NCI-H1105 (cell line): ENCODE results near the gene PTK6.
"Not testable (repeated sequence)": the region's sequence is repeated elsewhere in the genome, so short reads cannot be mapped to it uniquely, and the experiment has no call there.

ENCODE experiments used
- DNase-seq: peaks from one replicate; lab custom pipeline; 2025; lab: John Stamatoyannopoulos, UW

The PTK6 gene

DNA sequence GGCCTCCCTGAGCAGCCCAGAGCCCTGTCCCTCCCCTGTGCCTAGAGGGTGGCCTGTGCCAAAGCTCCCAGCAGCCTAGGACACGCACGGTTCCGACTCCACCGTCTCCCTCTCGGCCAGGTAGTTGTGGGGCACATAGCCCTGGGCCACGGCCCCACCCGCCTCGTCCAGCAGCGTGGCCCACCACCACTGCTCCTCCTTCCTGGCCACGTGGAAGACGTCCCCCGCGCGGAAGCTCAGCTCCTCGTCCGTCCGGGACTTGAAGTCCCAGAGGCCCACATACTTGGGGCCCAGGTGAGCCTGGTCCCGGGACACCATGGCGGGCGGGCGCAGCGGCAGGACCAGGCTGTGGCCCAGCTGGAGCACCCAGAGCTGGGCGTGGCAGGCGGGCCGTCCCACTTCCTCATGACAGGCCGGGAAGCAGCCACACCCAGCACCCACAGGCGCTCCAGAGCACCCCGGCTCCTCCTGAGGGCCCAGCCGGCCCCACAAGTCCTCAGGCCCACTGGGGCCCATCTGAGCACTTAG, at the start of gene PTK6:
PTK6 (minus strand) TSS at position 380 of the 528 bp plus-strand sequence; CDS start at position 318, 62 bp downstream.
- no peak for DNase-seq

GRCh38 chr20:63586797-63587196, 49.6 kb upstream of the PTK6 start:
- no peak for DNase-seq

DNA sequence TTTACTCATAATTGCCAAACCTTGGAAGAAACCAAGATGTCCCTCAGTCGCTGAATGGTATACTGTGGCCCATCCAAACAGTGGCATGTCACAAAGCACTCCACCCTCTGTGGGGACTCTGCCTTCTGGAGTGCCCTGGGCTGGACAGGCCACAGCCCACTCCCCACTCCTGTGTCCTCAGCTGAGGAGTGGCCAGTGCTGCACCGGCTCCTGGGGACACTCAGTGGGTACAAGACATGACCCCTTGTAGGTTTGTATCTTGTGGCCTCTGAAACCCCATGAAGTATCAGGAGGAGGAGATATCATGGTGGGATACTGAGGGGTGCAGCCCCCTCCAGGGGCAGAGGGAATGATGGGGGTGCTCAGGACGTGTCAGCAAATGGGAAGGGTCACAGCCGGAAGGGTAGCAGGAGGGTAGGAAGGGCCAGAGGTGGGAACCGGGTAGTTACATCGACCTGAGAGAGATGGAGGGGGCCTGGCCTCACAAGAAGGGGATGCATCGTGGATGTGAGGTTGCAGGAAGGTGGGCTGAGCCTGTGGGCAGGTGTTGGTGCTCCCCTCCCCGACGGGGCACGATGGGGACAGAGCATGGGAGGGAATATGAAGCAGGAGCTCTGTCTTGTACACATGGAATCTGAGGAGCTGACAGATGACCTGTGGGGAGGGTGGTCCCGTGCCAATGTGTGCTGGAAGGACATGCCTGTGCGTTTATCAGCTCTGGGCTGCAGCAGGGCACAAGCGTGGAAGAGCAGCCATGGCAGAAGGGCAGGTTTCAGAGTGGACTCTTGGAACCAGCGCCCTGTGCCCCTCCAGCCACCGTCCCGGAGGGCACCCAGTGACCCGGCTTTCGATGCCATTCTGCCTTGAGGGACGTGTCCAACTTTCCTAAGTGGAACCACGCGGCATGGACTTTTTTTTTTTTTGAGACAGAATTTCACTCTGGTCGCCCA, 48.7 kb upstream of the PTK6 start:
- DNase-seq, result no peak

GRCh38 chr20:63582382-63583063, 45.3 kb upstream of the PTK6 start:
- DNase-seq, result no peak

DNA sequence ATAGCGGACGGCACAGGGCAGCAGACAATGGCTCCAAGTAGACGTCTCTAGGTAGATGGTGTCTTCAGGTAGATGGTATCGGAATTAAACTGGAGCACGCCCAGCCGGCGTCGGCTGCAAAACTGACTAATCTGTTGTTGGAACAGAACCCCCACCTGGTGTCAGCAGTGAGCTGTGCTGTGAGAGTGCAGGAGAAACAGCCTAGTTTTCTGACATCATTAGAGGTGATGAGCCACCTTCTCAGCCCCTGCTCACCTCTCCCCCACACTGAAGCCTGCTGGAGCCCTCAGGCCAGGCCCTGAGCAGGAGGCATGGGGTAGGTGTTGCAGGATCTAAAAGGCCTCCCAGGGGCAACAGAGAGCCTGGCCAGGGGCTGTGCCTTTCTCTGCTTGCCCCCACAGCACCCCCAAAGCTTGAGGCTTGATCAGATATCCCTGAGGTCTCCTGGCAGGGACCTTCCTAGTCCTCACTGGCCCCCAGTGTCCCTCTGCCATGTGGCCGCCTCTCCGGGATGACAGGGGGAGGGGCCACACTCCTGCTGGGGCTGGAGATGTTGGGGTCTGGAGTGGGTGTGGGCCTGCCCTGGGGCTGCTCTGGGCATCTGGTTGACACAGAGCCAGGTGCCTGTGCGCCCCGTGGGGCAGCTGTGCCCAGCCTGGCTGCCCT, 43.8 kb upstream of the PTK6 start:
- peak; percentile 5 for DNase-seq

GRCh38 chr20:63579017-63579694, 42.0 kb upstream of the PTK6 start:
- DNase-seq, result no peak

GRCh38 chr20:63578224-63579016, 41.2 kb upstream of the PTK6 start:
- DNase-seq, result no peak

DNA sequence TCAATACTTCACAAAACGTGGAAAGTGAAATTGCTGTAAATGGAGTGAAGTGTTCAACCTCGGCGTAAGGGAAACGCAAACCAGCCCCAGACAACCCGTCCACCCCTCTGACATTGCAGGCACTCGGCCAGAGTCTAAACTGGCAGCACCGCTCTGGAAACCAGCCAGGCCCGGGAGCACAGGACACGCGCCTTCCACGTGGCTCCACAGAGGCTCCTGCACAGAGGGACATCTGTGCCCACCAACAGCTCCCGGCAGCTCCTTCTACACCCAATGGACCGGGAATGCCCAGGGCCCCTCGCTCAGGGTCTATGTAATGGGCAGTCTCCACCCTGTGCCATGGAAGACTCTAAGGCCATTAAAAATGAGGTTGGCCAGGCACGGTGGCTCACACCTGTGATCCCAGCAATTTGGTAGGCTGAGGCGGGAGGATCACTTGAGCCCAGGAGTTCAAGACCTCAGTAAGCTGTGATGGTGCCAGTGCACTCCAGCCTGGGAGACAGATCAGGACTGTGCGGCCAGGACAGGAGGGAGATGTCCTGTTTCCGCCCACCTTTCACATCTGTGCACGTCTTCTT, 40.2 kb upstream of the PTK6 start:
- peak; percentile 65 for DNase-seq

DNA sequence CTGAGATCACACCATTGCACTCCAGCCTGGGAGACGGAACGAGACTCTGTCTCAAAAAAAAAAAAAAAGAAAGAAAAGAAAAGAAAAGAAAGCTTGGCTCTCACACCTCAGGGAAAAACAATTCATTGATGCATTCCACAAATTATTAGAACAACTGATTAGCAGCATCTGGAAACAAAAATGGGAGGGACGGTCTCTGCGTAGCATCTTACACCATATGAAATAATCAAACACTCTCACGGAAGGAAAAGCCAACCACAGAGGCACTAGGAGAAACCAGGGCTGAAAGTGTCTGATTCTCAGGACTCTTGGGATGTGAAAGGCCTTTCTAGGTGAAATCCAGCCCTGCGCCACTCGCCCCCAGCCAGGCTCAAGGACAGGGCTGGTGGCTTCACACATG, 39.1 kb upstream of the PTK6 start:
- no peak for DNase-seq

GRCh38 chr20:63574829-63575743, 37.9 kb upstream of the PTK6 start:
- no peak for DNase-seq

- peak; percentile 44 for DNase-seq
Measured at GRCh38 chr20:63574156-63574828, 37.1 kb upstream of the PTK6 start, which contains the start of gene HELZ2. Gene HELZ2 (minus strand): TSS chr20:63574239. CDS start chr20:63572385, 1,854 bp downstream.

GRCh38 chr20:63573647-63574131, 36.5 kb upstream of the PTK6 start:
- no peak for DNase-seq

DNA sequence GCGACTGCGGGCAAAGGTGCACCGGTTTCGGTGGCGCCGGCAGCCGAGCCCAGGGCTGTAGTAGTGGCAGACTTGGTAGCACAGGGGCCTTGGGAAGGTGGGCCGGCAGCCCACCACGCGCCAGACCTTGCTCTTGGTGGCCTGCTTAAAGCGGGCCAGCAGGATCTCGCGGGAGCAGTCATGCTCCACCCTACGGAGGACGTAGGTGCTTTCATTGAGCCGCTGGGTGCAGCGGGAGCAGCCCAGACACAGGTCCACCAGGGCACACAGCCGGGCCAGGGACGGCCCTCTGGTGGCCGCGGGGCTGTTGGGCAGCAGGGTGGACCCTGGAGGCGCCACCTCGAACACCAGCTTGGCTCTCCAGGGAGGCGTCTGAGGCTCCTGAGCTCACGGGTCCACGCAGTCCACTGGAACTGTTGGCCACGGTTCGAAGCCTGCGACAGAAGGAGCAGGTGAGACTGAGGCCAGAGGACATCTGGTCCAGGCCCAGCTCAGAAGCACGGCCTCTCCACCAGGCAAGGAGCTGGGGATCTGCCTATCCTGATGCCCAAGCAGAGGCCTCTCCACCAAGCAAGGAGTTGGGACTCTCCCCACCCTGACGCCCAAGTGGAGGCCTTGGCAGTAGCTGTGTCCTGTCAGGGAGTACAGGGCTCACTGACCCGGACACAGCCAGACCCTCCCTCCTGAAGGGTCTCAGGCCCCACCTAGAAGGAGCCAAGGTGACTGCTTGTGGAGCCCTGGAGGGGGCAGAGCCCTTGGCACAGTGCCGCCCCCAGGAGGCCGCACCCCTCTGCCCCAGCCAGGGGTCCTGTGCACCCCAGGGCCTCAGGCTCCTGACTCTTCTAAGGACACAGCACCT, 35.8 kb upstream of the PTK6 start:
- DNase-seq, result no peak

DNA sequence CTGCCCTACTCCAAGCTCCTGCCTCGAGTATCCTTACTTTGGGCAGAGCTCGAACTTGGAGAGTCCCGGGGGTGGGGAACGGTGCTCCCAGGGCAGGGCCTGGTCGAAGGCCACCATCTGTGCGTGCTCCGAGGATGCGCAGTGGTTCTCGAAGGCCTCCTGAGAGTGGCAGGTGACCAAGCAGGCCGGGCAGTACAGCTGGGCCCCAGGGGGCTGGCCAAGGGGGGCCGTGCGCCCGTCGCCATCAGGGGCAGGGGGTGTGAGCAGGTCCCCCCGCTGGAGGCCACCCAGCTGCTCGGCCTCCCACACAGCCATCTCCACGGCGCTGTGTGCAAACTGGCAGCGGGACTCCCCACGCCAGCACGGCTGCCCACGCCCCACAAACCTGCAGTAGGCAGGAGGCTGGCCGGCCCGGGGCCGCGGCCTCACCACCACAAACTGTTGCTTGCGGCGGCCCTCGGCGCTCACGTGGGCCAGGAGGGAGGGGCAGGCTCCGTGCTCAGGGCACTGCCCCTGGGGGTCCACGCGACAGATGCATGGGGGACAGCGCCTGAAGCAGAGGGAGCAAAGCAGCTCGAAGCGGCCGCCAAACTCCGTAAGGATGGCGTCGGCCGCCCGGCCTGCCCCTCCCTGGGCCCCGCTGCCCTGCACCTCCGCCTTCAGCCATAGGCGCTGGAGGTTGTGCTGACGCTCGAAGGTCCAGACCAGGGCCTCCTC, 35.1 kb upstream of the PTK6 start:
- DNase-seq, result no peak

GRCh38 chr20:63571087-63571478, 33.9 kb upstream of the PTK6 start:
- DNase-seq, result not testable (repeated sequence)

DNA sequence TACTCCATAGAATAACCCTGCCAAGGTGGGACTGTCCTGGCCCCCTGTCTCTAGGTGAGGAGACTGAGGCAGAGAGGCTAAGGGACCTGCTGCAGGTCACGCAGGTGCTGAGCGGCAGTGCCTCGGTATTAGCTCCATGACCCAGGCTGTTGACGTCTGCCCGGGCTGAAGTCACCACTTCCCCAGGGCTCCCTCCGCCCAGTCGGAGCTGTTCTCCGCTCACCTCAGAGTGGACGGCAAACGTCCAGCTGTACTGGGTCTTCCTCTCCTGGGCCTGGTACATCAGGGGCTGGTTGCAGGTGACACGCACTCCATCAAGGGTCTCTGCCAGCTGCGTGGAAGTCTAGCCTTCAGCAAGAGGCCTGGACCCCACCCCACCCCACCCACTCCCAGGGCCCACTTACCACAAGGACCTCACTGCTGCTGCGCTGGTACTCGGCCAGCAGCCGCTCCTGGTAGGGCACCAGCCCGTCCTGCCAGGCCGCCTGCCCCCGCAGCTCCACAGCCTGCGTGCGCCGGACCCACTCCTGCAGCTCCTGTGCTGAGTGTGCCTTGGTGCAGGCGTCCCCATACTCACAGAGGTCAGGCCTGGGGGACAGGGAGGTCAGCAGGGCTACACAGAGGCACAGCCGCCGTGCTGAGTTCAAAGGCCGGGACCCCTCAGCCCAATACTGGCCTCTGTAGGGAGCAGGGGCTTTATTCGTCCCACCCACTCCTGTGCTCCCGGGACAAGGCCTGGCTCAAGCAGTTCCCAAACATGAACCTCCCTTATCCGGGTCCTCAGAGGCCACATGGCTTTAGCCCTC, 33.3 kb upstream of the PTK6 start:
- no peak for DNase-seq
